ENCODE results near the gene ARV1. TPM values are rescaled to one million over a fixed set of nuclear protein-coding genes. Genes with fewer than 3 reads are reported as not detected.
A peak's percentile ranks its signal among the peaks of the same experiment; 100 is the strongest.

The ARV1 gene
- total and polyA plus RNA-seq, 4 donors = 13.8 to 60.3 (median 17.2) TPM

- DNase-seq = no peak
- no peak for ATAC-seq (ENCODE audit: insufficient read depth, low FRiP score)
- no peak for TF ChIP-seq CTCF (IDR thresholded peaks at IDR 0.05; ENCODE audit: control extremely low read depth, extremely low read depth)
- H3K27ac ChIP-seq (ENCODE audit: low read depth in 1 of 2, low read length in 1 of 2) = no peak overlapping the region
- no peak overlapping the region for H3K4me3 ChIP-seq
- H3K27me3 ChIP-seq (ENCODE audit: control insufficient read depth in 3 of 3, insufficient read depth in 3 of 3, low read length in 2 of 3) = no peaks in the 10 kb centered on the region
- H3K9ac ChIP-seq (ENCODE audit: insufficient read depth in 1 of 2, low read length in 2 of 2) = no peak overlapping the region
- H3K36me3 ChIP-seq (ENCODE audit: control insufficient read depth in 4 of 4, insufficient read depth in 4 of 4, low read length in 4 of 4) = peaks cover 0 to 7% (median 0%) of the 10 kb centered on the region in 4 donors
- no peaks in the 10 kb centered on the region for H3K9me3 ChIP-seq (ENCODE audit: control insufficient read depth in 4 of 4, insufficient read depth in 3 of 4, low read length in 3 of 4)
- H3K4me1 ChIP-seq (ENCODE audit: control insufficient read depth in 5 of 5, insufficient read depth in 5 of 5, low read length in 5 of 5) = peaks cover 3 to 13% (median 3%) of the 10 kb centered on the region in 5 donors
- 89 to 98% methylated on average over 3 of the region's 3 CpGs for WGBS, 2 donors
These were observed 3.3 kb upstream of the ARV1 start for GRCh38 chr1:230975636-230976035.

DNA sequence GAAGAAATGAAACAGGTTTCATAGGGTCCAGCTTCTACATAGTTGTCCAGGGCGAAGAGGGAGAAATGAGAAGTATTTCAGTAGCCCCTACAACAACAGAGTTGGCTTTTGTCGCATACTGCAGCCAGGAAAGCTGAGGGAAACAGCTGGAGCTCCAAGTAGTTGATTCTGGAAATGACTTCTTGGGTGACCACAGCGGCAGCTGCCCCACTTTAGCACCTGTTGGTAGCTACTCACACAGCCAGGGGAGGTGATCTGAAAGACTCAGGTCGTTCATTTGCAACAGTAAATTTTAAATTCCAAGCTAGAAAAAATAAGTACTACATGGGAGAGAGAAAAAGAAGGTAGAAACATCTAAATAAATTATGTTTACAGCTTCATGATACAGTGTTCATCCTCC is 2.5 kb upstream of the ARV1 start:
- H3K27ac ChIP-seq (ENCODE audit: low read depth in 1 of 2, low read length in 1 of 2) = no peak overlapping the region
- 92 to 93% methylated on average over 4 of the region's 4 CpGs for WGBS, 2 donors
- DNase-seq = no peak

GRCh38 chr1:230976825-230977747 is 1.8 kb upstream of the ARV1 start:
- no peak overlapping the region for H3K9ac ChIP-seq (ENCODE audit: insufficient read depth in 1 of 2, low read length in 2 of 2)
- peak overlapping the region; percentile 84 to 87 for H3K27ac ChIP-seq (ENCODE audit: low read depth in 1 of 2, low read length in 1 of 2)
- peak overlapping the region; percentile 68 for H3K4me3 ChIP-seq
- no peaks in the 10 kb centered on the region for H3K9me3 ChIP-seq (ENCODE audit: control insufficient read depth in 4 of 4, insufficient read depth in 3 of 4, low read length in 3 of 4)
- ATAC-seq (ENCODE audit: insufficient read depth, low FRiP score) = no peak
- no peak for TF ChIP-seq CTCF (IDR thresholded peaks at IDR 0.05; ENCODE audit: control extremely low read depth, extremely low read depth)
- H3K27me3 ChIP-seq (ENCODE audit: control insufficient read depth in 3 of 3, insufficient read depth in 3 of 3, low read length in 2 of 3) = no peaks in the 10 kb centered on the region
- H3K36me3 ChIP-seq (ENCODE audit: control insufficient read depth in 4 of 4, insufficient read depth in 4 of 4, low read length in 4 of 4) = peaks cover 0 to 7% (median 0%) of the 10 kb centered on the region in 4 donors
- peaks cover 3 to 13% (median 3%) of the 10 kb centered on the region in 5 donors for H3K4me1 ChIP-seq (ENCODE audit: control insufficient read depth in 5 of 5, insufficient read depth in 5 of 5, low read length in 5 of 5)
- 26 to 39% methylated on average over 14 of the region's 14 CpGs for WGBS, 2 donors
- DNase-seq = peak in 2 of 3 donors; percentile 6 to 14

More for the DNA sequence above, 2.5 kb upstream of the ARV1 start:
- Histone ChIP-seq H3K9me3 (ENCODE audit: control insufficient read depth in 4 of 4, insufficient read depth in 3 of 4, low read length in 3 of 4) (no peaks in the 10 kb centered on the region), H3K9ac (ENCODE audit: insufficient read depth in 1 of 2, low read length in 2 of 2) (no peak overlapping the region), H3K27me3 (ENCODE audit: control insufficient read depth in 3 of 3, insufficient read depth in 3 of 3, low read length in 2 of 3) (no peaks in the 10 kb centered on the region), H3K36me3 (ENCODE audit: control insufficient read depth in 4 of 4, insufficient read depth in 4 of 4, low read length in 4 of 4) (peaks cover 0 to 7% (median 0%) of the 10 kb centered on the region in 4 donors), H3K4me1 (ENCODE audit: control insufficient read depth in 5 of 5, insufficient read depth in 5 of 5, low read length in 5 of 5) (peaks cover 3 to 13% (median 3%) of the 10 kb centered on the region in 5 donors), H3K4me3 (no peak overlapping the region)
- TF ChIP-seq CTCF (IDR thresholded peaks at IDR 0.05; ENCODE audit: control extremely low read depth, extremely low read depth) = no peak
- ATAC-seq (ENCODE audit: insufficient read depth, low FRiP score) = no peak

Data from lung (tissue), 12 donors.